ENCODE data around the gene ITPKB. TPM values are rescaled to one million over a fixed set of nuclear protein-coding genes. Genes with fewer than 3 reads are reported as not detected.

The ITPKB gene
- total RNA-seq, 4 donors from 2014 or later, result 29.7 to 117 (median 44.9) TPM

DNA sequence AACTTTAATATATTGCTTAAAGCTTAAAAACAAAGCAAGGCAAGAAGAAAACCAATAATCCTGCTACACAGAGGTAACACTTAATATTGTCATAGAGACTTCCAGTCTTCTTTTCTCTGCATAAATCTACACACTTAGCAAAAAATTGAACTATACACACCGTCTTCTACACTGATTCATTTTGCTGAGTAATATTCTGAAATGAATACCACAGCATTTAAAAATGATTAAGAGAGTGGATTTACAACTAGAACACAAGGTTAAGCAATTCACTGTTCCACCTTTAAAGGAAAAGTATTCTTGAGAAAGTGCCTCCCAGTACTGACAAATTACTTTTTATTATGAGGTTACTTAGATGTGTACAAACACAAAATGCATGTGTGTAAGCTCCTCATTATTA lies 22.2 kb upstream of the ITPKB start:
- Histone ChIP-seq H3K27ac (peak overlapping the region; percentile 2 to 32), H3K9me3 (no peaks in the 10 kb centered on the region), H3K36me3 (no peaks in the 10 kb centered on the region), H3K27me3 (no peaks in the 10 kb centered on the region), H3K4me3 (no peak overlapping the region), H3K4me1 (no peaks in the 10 kb centered on the region)
- TF ChIP-seq, protein P1, sequence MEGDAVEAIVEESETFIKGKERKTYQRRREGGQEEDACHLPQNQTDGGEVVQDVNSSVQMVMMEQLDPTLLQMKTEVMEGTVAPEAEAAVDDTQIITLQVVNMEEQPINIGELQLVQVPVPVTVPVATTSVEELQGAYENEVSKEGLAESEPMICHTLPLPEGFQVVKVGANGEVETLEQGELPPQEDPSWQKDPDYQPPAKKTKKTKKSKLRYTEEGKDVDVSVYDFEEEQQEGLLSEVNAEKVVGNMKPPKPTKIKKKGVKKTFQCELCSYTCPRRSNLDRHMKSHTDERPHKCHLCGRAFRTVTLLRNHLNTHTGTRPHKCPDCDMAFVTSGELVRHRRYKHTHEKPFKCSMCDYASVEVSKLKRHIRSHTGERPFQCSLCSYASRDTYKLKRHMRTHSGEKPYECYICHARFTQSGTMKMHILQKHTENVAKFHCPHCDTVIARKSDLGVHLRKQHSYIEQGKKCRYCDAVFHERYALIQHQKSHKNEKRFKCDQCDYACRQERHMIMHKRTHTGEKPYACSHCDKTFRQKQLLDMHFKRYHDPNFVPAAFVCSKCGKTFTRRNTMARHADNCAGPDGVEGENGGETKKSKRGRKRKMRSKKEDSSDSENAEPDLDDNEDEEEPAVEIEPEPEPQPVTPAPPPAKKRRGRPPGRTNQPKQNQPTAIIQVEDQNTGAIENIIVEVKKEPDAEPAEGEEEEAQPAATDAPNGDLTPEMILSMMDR (IDR thresholded peaks at IDR 0.05), result no peak
- no peak for TF ChIP-seq POLR2A (IDR thresholded peaks at IDR 0.05)
- intact Hi-C loops (cut with DNase I; ENCODE audit: low total_unique reads), result no loop called here
- no peak for DNase-seq

DNA sequence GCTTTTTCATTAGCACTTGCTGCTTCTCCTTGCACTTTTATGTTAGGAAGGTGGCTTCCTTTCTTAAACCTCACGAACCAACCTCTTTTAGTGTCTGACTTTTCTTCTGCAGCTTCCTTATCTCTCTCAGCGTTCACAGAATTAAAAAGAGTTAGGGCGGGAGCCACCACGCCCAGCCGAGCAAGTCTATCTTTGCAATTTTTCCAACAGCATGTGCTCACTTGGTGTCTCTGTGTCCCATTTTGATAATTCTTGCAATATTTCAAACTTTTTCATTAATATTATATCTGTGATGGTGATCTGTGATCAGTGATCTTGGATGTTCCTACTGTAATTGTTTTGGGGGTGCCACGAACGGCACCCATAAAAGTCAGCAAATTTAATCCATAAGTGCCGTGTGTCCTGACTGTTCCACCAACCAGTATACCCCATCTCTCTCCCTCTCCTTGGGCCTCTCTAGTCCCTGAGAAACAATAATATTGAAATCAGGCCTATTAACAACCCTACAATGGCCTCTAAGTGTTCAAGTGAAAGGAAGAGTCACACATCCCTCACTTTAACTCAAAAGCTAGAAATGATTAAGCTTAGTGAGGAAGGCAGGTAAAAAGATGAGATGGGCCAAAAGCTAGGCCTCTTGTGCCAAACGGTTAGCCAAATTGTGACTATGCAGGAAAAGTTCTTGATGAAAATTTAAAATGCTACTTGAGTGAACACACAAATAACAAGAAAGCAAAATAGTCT lies 15.9 kb upstream of the ITPKB start:
- no peak for DNase-seq
- intact Hi-C loops (cut with DNase I; ENCODE audit: low total_unique reads), result no loop called here
- Histone ChIP-seq H3K4me1 (no peaks in the 10 kb centered on the region), H3K4me3 (no peak overlapping the region), H3K36me3 (no peaks in the 10 kb centered on the region), H3K9me3 (no peaks in the 10 kb centered on the region), H3K27me3 (no peaks in the 10 kb centered on the region), H3K27ac (no peak overlapping the region)
- TF ChIP-seq POLR2A (IDR thresholded peaks at IDR 0.05), result no peak
- TF ChIP-seq, protein P1 (IDR thresholded peaks at IDR 0.05), result no peak

DNA sequence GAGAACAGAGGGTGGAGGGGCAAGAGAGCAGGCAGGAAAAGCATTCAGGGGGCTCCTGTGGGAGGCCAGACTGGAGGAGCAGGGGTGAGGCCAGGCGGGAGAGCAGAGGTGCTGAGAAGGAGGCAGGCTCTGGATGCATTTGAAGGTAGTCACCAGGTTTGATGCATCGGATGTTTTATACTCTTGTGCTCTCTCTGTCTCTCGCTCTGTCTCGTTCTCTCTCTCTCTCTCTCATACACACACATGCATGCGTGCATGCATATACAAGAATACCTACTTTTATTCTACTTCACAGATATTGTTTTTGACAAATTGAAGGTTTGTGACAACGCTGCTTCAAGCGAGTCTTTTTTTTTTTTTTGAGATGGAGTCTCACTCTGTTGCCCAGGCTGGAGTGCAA lies 15.0 kb upstream of the ITPKB start:
- no peaks in the 10 kb centered on the region for H3K36me3 ChIP-seq
- H3K4me1 ChIP-seq, result no peaks in the 10 kb centered on the region
- H3K9me3 ChIP-seq, result no peaks in the 10 kb centered on the region
- no peak for TF ChIP-seq POLR2A (IDR thresholded peaks at IDR 0.05)
- TF ChIP-seq, protein P1 (IDR thresholded peaks at IDR 0.05), result no peak
- DNase-seq, result no peak
- H3K4me3 ChIP-seq, result no peak overlapping the region
- no peak overlapping the region for H3K27ac ChIP-seq
- H3K27me3 ChIP-seq, result no peaks in the 10 kb centered on the region
- intact Hi-C loops (cut with DNase I; ENCODE audit: low total_unique reads), result no loop called here

DNA sequence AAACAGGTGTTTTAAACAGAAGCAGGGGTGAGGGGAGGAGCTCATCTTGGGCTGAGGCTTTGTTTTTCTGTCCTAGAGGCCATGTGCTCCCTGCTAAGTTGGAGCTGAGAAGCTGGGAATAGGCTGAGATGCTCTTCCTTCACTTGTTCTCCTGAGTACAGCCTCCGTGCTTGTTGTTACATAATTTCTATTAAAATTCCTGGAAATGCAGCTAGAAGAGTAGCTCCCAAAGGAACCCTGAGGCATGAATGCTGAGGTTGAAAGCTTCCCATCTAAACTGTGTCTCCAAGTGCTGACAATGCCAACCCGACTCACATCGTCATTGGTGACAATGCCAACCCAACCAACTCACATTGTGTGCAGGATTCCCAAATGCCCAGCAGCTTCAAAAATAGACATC lies 12.6 kb upstream of the ITPKB start:
- H3K27ac ChIP-seq, result no peak overlapping the region

DNA sequence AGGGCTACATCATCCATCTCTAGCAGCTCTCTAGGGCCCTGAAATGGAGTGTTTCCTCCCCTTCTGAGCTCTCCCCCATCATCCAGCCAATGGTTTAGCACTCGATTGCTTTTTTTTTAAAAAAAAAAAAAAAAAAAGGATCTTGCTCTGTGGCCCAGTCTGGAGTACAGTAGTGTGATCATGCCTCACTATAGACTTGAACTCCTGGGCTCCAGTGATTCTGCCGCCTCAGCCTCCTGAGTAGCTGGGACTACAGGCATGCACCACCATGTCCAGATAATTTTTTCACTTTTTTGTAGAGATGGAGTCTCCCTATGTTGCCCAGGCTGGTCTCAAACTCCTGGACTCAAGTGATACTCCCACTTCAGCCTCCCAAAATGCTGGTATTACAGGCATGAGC lies 12.1 kb upstream of the ITPKB start:
- intact Hi-C loops (cut with DNase I; ENCODE audit: low total_unique reads), result no loop called here
- no peak for TF ChIP-seq POLR2A (IDR thresholded peaks at IDR 0.05)
- TF ChIP-seq, protein P1 (IDR thresholded peaks at IDR 0.05), result no peak
- H3K9me3 ChIP-seq, result no peaks in the 10 kb centered on the region
- H3K36me3 ChIP-seq, result no peaks in the 10 kb centered on the region
- no peaks in the 10 kb centered on the region for H3K27me3 ChIP-seq
- no peak overlapping the region for H3K27ac ChIP-seq
- H3K4me1 ChIP-seq, result no peaks in the 10 kb centered on the region
- no peak for DNase-seq
- H3K4me3 ChIP-seq, result no peak overlapping the region

More for the DNA sequence above, 12.6 kb upstream of the ITPKB start:
- intact Hi-C loops (cut with DNase I; ENCODE audit: low total_unique reads), result no loop called here
- Histone ChIP-seq H3K36me3 (no peaks in the 10 kb centered on the region), H3K27me3 (no peaks in the 10 kb centered on the region), H3K4me1 (no peaks in the 10 kb centered on the region), H3K9me3 (no peaks in the 10 kb centered on the region), H3K4me3 (no peak overlapping the region)
- no peak for TF ChIP-seq POLR2A (IDR thresholded peaks at IDR 0.05)
- TF ChIP-seq, protein P1 (IDR thresholded peaks at IDR 0.05), result no peak
- DNase-seq, result no peak
